NB4 (cell line): ENCODE data around the gene SGMS1.

ENCODE experiments used
- DNase-seq: peaks from one replicate; pipeline ENCODE4 v3.0.0; 2010; ENCODE audit warnings: low read depth
- H3K4me3 ChIP-seq: one replicate; pipeline ENCODE4 v1.5.1; 2011; ENCODE audit warnings: mild to moderate bottlenecking, low read depth, low read length, moderate library complexity
- CTCF ChIP-seq: IDR thresholded peaks from one replicate; pipeline ENCODE4 v1.5.1; 2012; ENCODE audit warnings: low read depth, low read length
- MAX ChIP-seq: IDR thresholded peaks from 2 replicates; pipeline ENCODE4 v1.6.1; 2011; ENCODE audit warnings: low read depth, low read length
- MYC ChIP-seq: IDR thresholded peaks from 2 replicates; pipeline ENCODE4 v1.6.1; 2011; ENCODE audit warnings: low read depth, low read length
- POLR2A ChIP-seq: IDR thresholded peaks from 2 replicates; pipeline ENCODE4 v1.6.1; 2011; ENCODE audit warnings: mild to moderate bottlenecking; ENCODE audit not compliant: insufficient read length; ENCODE audit errors: extremely low read depth

SGMS1 gene

GRCh38 chr10:50624866-50625501 is 1.2 kb upstream of the SGMS1 start:
- TF ChIP-seq MYC: no peak; the same call in none of the 2 replicates
- TF ChIP-seq MAX: peak; percentile 62
- TF ChIP-seq CTCF: peak; percentile 43
- peak; percentile 49 for TF ChIP-seq POLR2A
- H3K4me3 ChIP-seq: peak overlapping the region; percentile 84
- DNase-seq: peak; percentile 87

GRCh38 chr10:50624413-50624865 is 683 bp upstream of the SGMS1 start:
- TF ChIP-seq POLR2A (peak; percentile 5), CTCF (no peak), MYC (peak; percentile 85), MAX (peak; percentile 88; the same call in 1 of the 2 replicates)
- DNase-seq: peak; percentile 97
- peak overlapping the region; percentile 84 for H3K4me3 ChIP-seq

- peak; percentile 55 for DNase-seq
- TF ChIP-seq CTCF (no peak), POLR2A (no peak), MYC (no peak), MAX (0 out of 2 replicates have a peak, but pooled peaks have one; percentile 17)
- peak overlapping the region; percentile 62 for H3K4me3 ChIP-seq
Observed at GRCh38 chr10:50622706-50623662, 772 bp downstream of the SGMS1 start.

GRCh38 chr10:50621968-50622705 is 1.6 kb downstream of the SGMS1 start:
- TF ChIP-seq CTCF: peak; percentile 1
- no peak for TF ChIP-seq POLR2A
- no peak for TF ChIP-seq MYC
- TF ChIP-seq MAX: 0 out of 2 replicates have a peak, but pooled peaks have one; percentile 8
- peak; percentile 81 for DNase-seq
- peak overlapping the region; percentile 62 for H3K4me3 ChIP-seq

GRCh38 chr10:50620899-50621298 is 2.9 kb downstream of the SGMS1 start:
- TF ChIP-seq POLR2A (no peak), MAX (no peak), MYC (no peak), CTCF (no peak)
- no peak overlapping the region for H3K4me3 ChIP-seq
- no peak for DNase-seq
